Ascending aorta (tissue), 1 donor: ENCODE results near the gene RYK. TPM values are rescaled to one million over a fixed set of nuclear protein-coding genes. Genes with fewer than 3 reads are reported as not detected.

Source experiments
- total RNA-seq: library from RNA; depleted of rRNA; stranded (reverse); fragments of >200 nt; gene quantifications from one replicate; pipeline ENCODE4 v1.1.0, GENCODE V29; 2016

Gene RYK
- total RNA-seq, 1 donor from 2014 or later, result 13.5 TPM

Other genes with a start within 250 kb of the RYK start
- gene SLCO2A1, start 220.9 kb downstream of the RYK start, total RNA-seq, result 111 TPM
- 156 TPM for gene AMOTL2, start 123.6 kb upstream of the RYK start, total RNA-seq
- gene ANAPC13, start 235.1 kb upstream of the RYK start, total RNA-seq, result 17.0 TPM
- gene CEP63, start 235.2 kb upstream of the RYK start, total RNA-seq, result 5.3 TPM